Neural cell (in vitro differentiated cells): ENCODE data around the gene CA11. TPM values are rescaled to one million over a fixed set of nuclear protein-coding genes. Genes with fewer than 3 reads are reported as not detected.

Experiments
- H2AFZ ChIP-seq: fragments of 200-600, 300-800 bp; sonication (generic), shearing (Covaris generic); 2 replicates; pipeline ENCODE4 v1.6.0; 2014; ENCODE audit warnings: low read depth, mild to moderate bottlenecking, antibody characterized with exemption, low read length, moderate library complexity
- H3F3A ChIP-seq: fragments of 200-600 bp; shearing (Covaris generic); 2 replicates; pipeline ENCODE4 v1.6.1; 2016; ENCODE audit warnings: mild to moderate bottlenecking, moderate library complexity, mixed read lengths, antibody characterized with exemption, low read length; ENCODE audit not compliant: insufficient read depth, poor library complexity, severe bottlenecking
- H3K27ac ChIP-seq: fragments of 200-600, 300-800 bp; sonication (generic), shearing (Covaris generic); 2 replicates; pipeline ENCODE4 v1.5.1; 2014; ENCODE audit warnings: mild to moderate bottlenecking, low read length, moderate library complexity
- H3K27me3 ChIP-seq: fragments of 300-800, 200-600 bp; sonication (generic), shearing (Covaris generic); 2 replicates; pipeline ENCODE4 v1.6.0; 2014; ENCODE audit warnings: mild to moderate bottlenecking, low read depth, low read length, moderate library complexity; ENCODE audit not compliant: insufficient read depth
- H3K36me3 ChIP-seq: fragments of 300-800, 200-600 bp; sonication (generic), shearing (Covaris generic); 2 replicates; pipeline ENCODE4 v1.5.1; 2014; ENCODE audit warnings: mild to moderate bottlenecking, antibody characterized with exemption, low read length, moderate library complexity; ENCODE audit not compliant: insufficient read depth
- H3K4me2 ChIP-seq: fragments of 300-800, 200-600 bp; sonication (generic), shearing (Covaris generic); 2 replicates; pipeline ENCODE4 v1.6.0; 2014; ENCODE audit warnings: mild to moderate bottlenecking, low read length
- H3K4me3 ChIP-seq: fragments of 300-800, 200-600 bp; sonication (generic), shearing (Covaris generic); 2 replicates; pipeline ENCODE4 v1.5.1; 2014; ENCODE audit warnings: mild to moderate bottlenecking, low read length, moderate library complexity
- H3K79me2 ChIP-seq: fragments of 200-600 bp; shearing (Covaris generic); replicated peaks from 2 replicates; pipeline ENCODE4 v1.6.0; 2014; ENCODE audit warnings: mild to moderate bottlenecking, low read length, moderate library complexity; ENCODE audit not compliant: insufficient read depth
- H3K9ac ChIP-seq: fragments of 300-800, 200-600 bp; sonication (generic), shearing (Covaris generic); 2 replicates; pipeline ENCODE4 v1.6.1; 2016; ENCODE audit warnings: mild to moderate bottlenecking, low read length, mixed read lengths
- H3K9me2 ChIP-seq: fragments of 200-600 bp; shearing (Covaris generic); 2 replicates; pipeline ENCODE4 v1.6.1; 2016; ENCODE audit warnings: mild to moderate bottlenecking, low read length, mixed read lengths; ENCODE audit not compliant: insufficient read depth
- H3K9me3 ChIP-seq: fragments of 200-600, 300-800 bp; sonication (generic), shearing (Covaris generic); 2 replicates; pipeline ENCODE4 v1.6.1; 2016; ENCODE audit warnings: mild to moderate bottlenecking, mixed run types, low read length, moderate library complexity, mixed read lengths
- H4K20me1 ChIP-seq: fragments of 200-600 bp; shearing (Covaris generic); 2 replicates; pipeline ENCODE4 v1.6.1; 2016; ENCODE audit warnings: mild to moderate bottlenecking, mixed run types; ENCODE audit not compliant: insufficient read depth
- CTCF ChIP-seq: fragments of 450-650 bp; IDR thresholded peaks from 2 replicates; pipeline ENCODE4 v1.5.1; 2014; ENCODE audit warnings: antibody characterized with exemption, mild to moderate bottlenecking, moderate library complexity; ENCODE audit not compliant: poor library complexity, severe bottlenecking
- EP300 ChIP-seq: fragments of 450-650 bp; conservative IDR thresholded peaks from 2 replicates; pipeline ENCODE4 v1.6.1; 2014; ENCODE audit warnings: antibody characterized with exemption, mild to moderate bottlenecking, moderate library complexity; ENCODE audit not compliant: poor library complexity, severe bottlenecking
- POLR2AphosphoS5 ChIP-seq: IDR thresholded peaks from 2 replicates; pipeline ENCODE4 v1.6.1; 2012
- RAD21 ChIP-seq: fragments of 450-650 bp; conservative IDR thresholded peaks from 2 replicates; pipeline ENCODE4 v1.6.1; 2014; ENCODE audit warnings: antibody characterized with exemption, mild to moderate bottlenecking, moderate library complexity
- REST ChIP-seq: IDR thresholded peaks from 2 replicates; pipeline ENCODE4 v1.6.1; 2012; ENCODE audit warnings: borderline replicate concordance
- SMC3 ChIP-seq: fragments of 450-650 bp; conservative IDR thresholded peaks from 2 replicates; pipeline ENCODE4 v1.6.1; 2014; ENCODE audit warnings: antibody characterized with exemption, mild to moderate bottlenecking, moderate library complexity; ENCODE audit not compliant: poor library complexity
- TAF1 ChIP-seq: IDR thresholded peaks from 2 replicates; pipeline ENCODE4 v1.6.1; 2012; ENCODE audit warnings: low read depth
- polyA plus RNA-seq: library from polyadenylated mRNA; depleted of rRNA; stranded (reverse); fragments of >200 nt; gene quantifications from 2 replicates; pipeline ENCODE4 v1.2.3, GENCODE V29; 2014

Gene CA11
- polyA plus RNA-seq, 1 donor from 2014 or later, result 108 TPM

- Histone ChIP-seq H3K36me3 (no peaks in the 10 kb centered on the region), H3K27ac (peak overlapping the region; percentile 83), H2AFZ (no peak overlapping the region), H3K9me2 (no peaks in the 10 kb centered on the region), H3K9me3 (no peaks in the 10 kb centered on the region), H3F3A (peaks cover 8% of the 10 kb centered on the region), H3K4me2 (peak overlapping the region; percentile 54), H3K79me2 (no peaks in the 10 kb centered on the region), H3K9ac (peak overlapping the region; percentile 74), H3K27me3 (no peaks in the 10 kb centered on the region), H4K20me1 (no peaks in the 10 kb centered on the region), H3K4me3 (peak overlapping the region; percentile 66)
- no peak for TF ChIP-seq CTCF
- TF ChIP-seq REST, result peak; percentile 4
Measured at GRCh38 chr19:48635966-48636858, 9.8 kb downstream of the CA11 start.

GRCh38 chr19:48635263-48635965, 10.6 kb downstream of the CA11 start:
- Histone ChIP-seq H3K4me3 (peak overlapping the region; percentile 66), H2AFZ (no peak overlapping the region), H3K79me2 (no peaks in the 10 kb centered on the region), H3K27ac (peak overlapping the region; percentile 73), H4K20me1 (no peaks in the 10 kb centered on the region), H3K4me2 (peak overlapping the region; percentile 54), H3K27me3 (no peaks in the 10 kb centered on the region), H3K36me3 (no peaks in the 10 kb centered on the region), H3K9me3 (no peaks in the 10 kb centered on the region), H3K9me2 (no peaks in the 10 kb centered on the region), H3F3A (peaks cover 8% of the 10 kb centered on the region), H3K9ac (peak overlapping the region; percentile 74)
- TF ChIP-seq REST, result peak; percentile 31
- TF ChIP-seq RAD21, result no peak
- no peak for TF ChIP-seq TAF1
- peak; percentile 48 for TF ChIP-seq POLR2AphosphoS5
- no peak for TF ChIP-seq SMC3
- TF ChIP-seq CTCF, result no peak
- TF ChIP-seq EP300, result no peak
